ENCODE measurements around the gene ADGRL3. TPM values are rescaled to one million over a fixed set of nuclear protein-coding genes. Genes with fewer than 3 reads are reported as not detected.

Gene ADGRL3
- total and polyA plus RNA-seq, 4 donors = 0.07 to 1.7 (median 0.82) TPM

DNA sequence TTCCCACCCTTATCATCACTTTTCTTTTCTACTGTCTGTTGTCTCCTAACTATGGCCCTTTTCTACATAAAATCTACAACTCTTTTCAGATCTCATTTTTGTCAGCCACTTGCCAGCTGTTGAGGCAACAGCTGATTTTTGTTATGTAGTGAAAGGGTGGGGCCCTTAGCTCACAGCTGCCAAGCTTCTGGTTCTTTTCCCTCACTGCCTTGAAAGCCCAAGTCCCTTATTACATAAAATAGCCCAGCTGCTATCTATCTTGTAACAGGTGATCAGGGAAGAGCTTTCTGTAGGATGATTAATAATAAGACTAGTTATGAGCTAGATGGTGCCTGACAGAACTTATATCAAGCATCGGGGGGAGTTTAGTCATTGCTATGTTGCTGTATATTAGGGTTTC lies 45.9 kb downstream of the ADGRL3 start:
- Histone ChIP-seq H3K27me3 (ENCODE audit: control insufficient read depth in 4 of 4, insufficient read depth in 4 of 4, low read length in 3 of 4) (no peaks in the 10 kb centered on the region), H3K9ac (ENCODE audit: low read depth in 1 of 2, low read length in 2 of 2) (no peak overlapping the region), H3K4me1 (ENCODE audit: control insufficient read depth in 4 of 4, insufficient read depth in 4 of 4, low read length in 3 of 4) (no peaks in the 10 kb centered on the region), H3K27ac (ENCODE audit: low read depth in 1 of 2, low read length in 2 of 2) (no peak overlapping the region), H3K36me3 (ENCODE audit: control insufficient read depth in 4 of 4, insufficient read depth in 3 of 4, low read depth in 1 of 4, low read length in 3 of 4) (no peaks in the 10 kb centered on the region), H3K4me3 (ENCODE audit: low read depth in 1 of 3, low read length in 3 of 3) (no peak overlapping the region), H3K9me3 (ENCODE audit: control insufficient read depth in 4 of 4, low read length in 3 of 4) (no peaks in the 10 kb centered on the region)
- DNase-seq (ENCODE audit: low spot score) = no peak
- 87% methylated on average over 1 of the region's 1 CpG for WGBS
- TF ChIP-seq FOXA1 (IDR thresholded peaks at IDR 0.05) = no peak
- no peak for TF ChIP-seq TAF1 (conservative IDR thresholded peaks at IDR 0.05)

GRCh38 chr4:61248705-61249104 lies 48.6 kb downstream of the ADGRL3 start:
- TF ChIP-seq HNF4A (conservative IDR thresholded peaks at IDR 0.05) = no peak
- TF ChIP-seq JUND (IDR thresholded peaks at IDR 0.05) = no peak
- TF ChIP-seq EGR1 (IDR thresholded peaks at IDR 0.05; ENCODE audit: low read depth in 2 of 2) = no peak
- TF ChIP-seq RXRA (IDR thresholded peaks at IDR 0.05) = no peak
- TF ChIP-seq, protein P1, sequence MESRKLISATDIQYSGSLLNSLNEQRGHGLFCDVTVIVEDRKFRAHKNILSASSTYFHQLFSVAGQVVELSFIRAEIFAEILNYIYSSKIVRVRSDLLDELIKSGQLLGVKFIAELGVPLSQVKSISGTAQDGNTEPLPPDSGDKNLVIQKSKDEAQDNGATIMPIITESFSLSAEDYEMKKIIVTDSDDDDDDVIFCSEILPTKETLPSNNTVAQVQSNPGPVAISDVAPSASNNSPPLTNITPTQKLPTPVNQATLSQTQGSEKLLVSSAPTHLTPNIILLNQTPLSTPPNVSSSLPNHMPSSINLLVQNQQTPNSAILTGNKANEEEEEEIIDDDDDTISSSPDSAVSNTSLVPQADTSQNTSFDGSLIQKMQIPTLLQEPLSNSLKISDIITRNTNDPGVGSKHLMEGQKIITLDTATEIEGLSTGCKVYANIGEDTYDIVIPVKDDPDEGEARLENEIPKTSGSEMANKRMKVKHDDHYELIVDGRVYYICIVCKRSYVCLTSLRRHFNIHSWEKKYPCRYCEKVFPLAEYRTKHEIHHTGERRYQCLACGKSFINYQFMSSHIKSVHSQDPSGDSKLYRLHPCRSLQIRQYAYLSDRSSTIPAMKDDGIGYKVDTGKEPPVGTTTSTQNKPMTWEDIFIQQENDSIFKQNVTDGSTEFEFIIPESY (IDR thresholded peaks at IDR 0.05) = no peak
- TF ChIP-seq, protein P2, sequence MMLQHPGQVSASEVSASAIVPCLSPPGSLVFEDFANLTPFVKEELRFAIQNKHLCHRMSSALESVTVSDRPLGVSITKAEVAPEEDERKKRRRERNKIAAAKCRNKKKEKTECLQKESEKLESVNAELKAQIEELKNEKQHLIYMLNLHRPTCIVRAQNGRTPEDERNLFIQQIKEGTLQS (IDR thresholded peaks at IDR 0.05) = no peak
- TF ChIP-seq, protein P3, sequence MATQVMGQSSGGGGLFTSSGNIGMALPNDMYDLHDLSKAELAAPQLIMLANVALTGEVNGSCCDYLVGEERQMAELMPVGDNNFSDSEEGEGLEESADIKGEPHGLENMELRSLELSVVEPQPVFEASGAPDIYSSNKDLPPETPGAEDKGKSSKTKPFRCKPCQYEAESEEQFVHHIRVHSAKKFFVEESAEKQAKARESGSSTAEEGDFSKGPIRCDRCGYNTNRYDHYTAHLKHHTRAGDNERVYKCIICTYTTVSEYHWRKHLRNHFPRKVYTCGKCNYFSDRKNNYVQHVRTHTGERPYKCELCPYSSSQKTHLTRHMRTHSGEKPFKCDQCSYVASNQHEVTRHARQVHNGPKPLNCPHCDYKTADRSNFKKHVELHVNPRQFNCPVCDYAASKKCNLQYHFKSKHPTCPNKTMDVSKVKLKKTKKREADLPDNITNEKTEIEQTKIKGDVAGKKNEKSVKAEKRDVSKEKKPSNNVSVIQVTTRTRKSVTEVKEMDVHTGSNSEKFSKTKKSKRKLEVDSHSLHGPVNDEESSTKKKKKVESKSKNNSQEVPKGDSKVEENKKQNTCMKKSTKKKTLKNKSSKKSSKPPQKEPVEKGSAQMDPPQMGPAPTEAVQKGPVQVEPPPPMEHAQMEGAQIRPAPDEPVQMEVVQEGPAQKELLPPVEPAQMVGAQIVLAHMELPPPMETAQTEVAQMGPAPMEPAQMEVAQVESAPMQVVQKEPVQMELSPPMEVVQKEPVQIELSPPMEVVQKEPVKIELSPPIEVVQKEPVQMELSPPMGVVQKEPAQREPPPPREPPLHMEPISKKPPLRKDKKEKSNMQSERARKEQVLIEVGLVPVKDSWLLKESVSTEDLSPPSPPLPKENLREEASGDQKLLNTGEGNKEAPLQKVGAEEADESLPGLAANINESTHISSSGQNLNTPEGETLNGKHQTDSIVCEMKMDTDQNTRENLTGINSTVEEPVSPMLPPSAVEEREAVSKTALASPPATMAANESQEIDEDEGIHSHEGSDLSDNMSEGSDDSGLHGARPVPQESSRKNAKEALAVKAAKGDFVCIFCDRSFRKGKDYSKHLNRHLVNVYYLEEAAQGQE (IDR thresholded peaks at IDR 0.05) = no peak
- TF ChIP-seq FOXA2 (IDR thresholded peaks at IDR 0.05) = no peak
- TF ChIP-seq FOXA1 (IDR thresholded peaks at IDR 0.05) = no peak
- TF ChIP-seq, protein P4, sequence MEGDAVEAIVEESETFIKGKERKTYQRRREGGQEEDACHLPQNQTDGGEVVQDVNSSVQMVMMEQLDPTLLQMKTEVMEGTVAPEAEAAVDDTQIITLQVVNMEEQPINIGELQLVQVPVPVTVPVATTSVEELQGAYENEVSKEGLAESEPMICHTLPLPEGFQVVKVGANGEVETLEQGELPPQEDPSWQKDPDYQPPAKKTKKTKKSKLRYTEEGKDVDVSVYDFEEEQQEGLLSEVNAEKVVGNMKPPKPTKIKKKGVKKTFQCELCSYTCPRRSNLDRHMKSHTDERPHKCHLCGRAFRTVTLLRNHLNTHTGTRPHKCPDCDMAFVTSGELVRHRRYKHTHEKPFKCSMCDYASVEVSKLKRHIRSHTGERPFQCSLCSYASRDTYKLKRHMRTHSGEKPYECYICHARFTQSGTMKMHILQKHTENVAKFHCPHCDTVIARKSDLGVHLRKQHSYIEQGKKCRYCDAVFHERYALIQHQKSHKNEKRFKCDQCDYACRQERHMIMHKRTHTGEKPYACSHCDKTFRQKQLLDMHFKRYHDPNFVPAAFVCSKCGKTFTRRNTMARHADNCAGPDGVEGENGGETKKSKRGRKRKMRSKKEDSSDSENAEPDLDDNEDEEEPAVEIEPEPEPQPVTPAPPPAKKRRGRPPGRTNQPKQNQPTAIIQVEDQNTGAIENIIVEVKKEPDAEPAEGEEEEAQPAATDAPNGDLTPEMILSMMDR (IDR thresholded peaks at IDR 0.05; ENCODE audit: low read depth, low read length, missing input control) = no peak
- TF ChIP-seq NR2F2 (IDR thresholded peaks at IDR 0.05) = no peak
- TF ChIP-seq TAF1 (conservative IDR thresholded peaks at IDR 0.05) = no peak
- no peak for TF ChIP-seq GABPA (IDR thresholded peaks at IDR 0.05 in 1 of 2, conservative IDR thresholded peaks at IDR 0.05 in 1 of 2)
- TF ChIP-seq RAD21 (IDR thresholded peaks at IDR 0.05) = no peak
- TF ChIP-seq, protein P5, sequence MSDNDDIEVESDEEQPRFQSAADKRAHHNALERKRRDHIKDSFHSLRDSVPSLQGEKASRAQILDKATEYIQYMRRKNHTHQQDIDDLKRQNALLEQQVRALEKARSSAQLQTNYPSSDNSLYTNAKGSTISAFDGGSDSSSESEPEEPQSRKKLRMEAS (IDR thresholded peaks at IDR 0.05) = no peak
- TF ChIP-seq HNF4G (IDR thresholded peaks at IDR 0.05) = no peak
- TF ChIP-seq SP1 (IDR thresholded peaks at IDR 0.05) = no peak
- Histone ChIP-seq H3K27me3 (ENCODE audit: control insufficient read depth in 4 of 4, insufficient read depth in 4 of 4, low read length in 3 of 4) (no peaks in the 10 kb centered on the region), H3K9me3 (ENCODE audit: control insufficient read depth in 4 of 4, low read length in 3 of 4) (no peaks in the 10 kb centered on the region), H3K9ac (ENCODE audit: low read depth in 1 of 2, low read length in 2 of 2) (no peak overlapping the region), H3K27ac (ENCODE audit: low read depth in 1 of 2, low read length in 2 of 2) (no peak overlapping the region), H3K4me3 (ENCODE audit: low read depth in 1 of 3, low read length in 3 of 3) (no peak overlapping the region), H3K4me1 (ENCODE audit: control insufficient read depth in 4 of 4, insufficient read depth in 4 of 4, low read length in 3 of 4) (no peaks in the 10 kb centered on the region), H3K36me3 (ENCODE audit: control insufficient read depth in 4 of 4, insufficient read depth in 3 of 4, low read depth in 1 of 4, low read length in 3 of 4) (no peaks in the 10 kb centered on the region)
- DNase-seq (ENCODE audit: low spot score) = no peak
- 53% methylated on average over 8 of the region's 8 CpGs for WGBS

All from liver (tissue), 9 donors.